ENCODE results near the gene ACTR1A.

ACTR1A gene

GRCh38 chr10:102492983-102493382, 9.5 kb downstream of the ACTR1A start:
- TF ChIP-seq MYC (IDR thresholded peaks at IDR 0.05; ENCODE audit: low read depth, low read length) (no peak), MAX (IDR thresholded peaks at IDR 0.05; ENCODE audit: low read depth, low read length) (no peak), CTCF (IDR thresholded peaks at IDR 0.05; ENCODE audit: low read depth, low read length) (no peak), POLR2A (IDR thresholded peaks at IDR 0.05; ENCODE audit: extremely low read depth, insufficient read length) (no peak)
- no peak overlapping the region for H3K4me3 ChIP-seq (ENCODE audit: low read depth, low read length)
- no peak for DNase-seq (ENCODE audit: low read depth)

- H3K4me3 ChIP-seq (ENCODE audit: low read depth, low read length): no peak overlapping the region
- TF ChIP-seq POLR2A (IDR thresholded peaks at IDR 0.05; ENCODE audit: extremely low read depth, insufficient read length) (no peak), MYC (IDR thresholded peaks at IDR 0.05; ENCODE audit: low read depth, low read length) (no peak), MAX (IDR thresholded peaks at IDR 0.05; ENCODE audit: low read depth, low read length) (no peak), CTCF (IDR thresholded peaks at IDR 0.05; ENCODE audit: low read depth, low read length) (no peak)
- no peak for DNase-seq (ENCODE audit: low read depth)
Measured at GRCh38 chr10:102492344-102492939, 10.1 kb downstream of the ACTR1A start.

- DNase-seq (ENCODE audit: low read depth): no peak
- H3K4me3 ChIP-seq (ENCODE audit: low read depth, low read length): no peak overlapping the region
- TF ChIP-seq POLR2A (IDR thresholded peaks at IDR 0.05; ENCODE audit: extremely low read depth, insufficient read length) (no peak), MYC (IDR thresholded peaks at IDR 0.05; ENCODE audit: low read depth, low read length) (no peak), MAX (IDR thresholded peaks at IDR 0.05; ENCODE audit: low read depth, low read length) (no peak), CTCF (IDR thresholded peaks at IDR 0.05; ENCODE audit: low read depth, low read length) (no peak)
Measured at GRCh38 chr10:102491136-102491535, 11.4 kb downstream of the ACTR1A start.

GRCh38 chr10:102485093-102485784, 17.3 kb downstream of the ACTR1A start:
- TF ChIP-seq POLR2A (IDR thresholded peaks at IDR 0.05; ENCODE audit: extremely low read depth, insufficient read length): no peak
- no peak for TF ChIP-seq MAX (IDR thresholded peaks at IDR 0.05; ENCODE audit: low read depth, low read length)
- no peak for TF ChIP-seq CTCF (IDR thresholded peaks at IDR 0.05; ENCODE audit: low read depth, low read length)

GRCh38 chr10:102484021-102484420, 18.5 kb downstream of the ACTR1A start:
- no peak overlapping the region for H3K4me3 ChIP-seq (ENCODE audit: low read depth, low read length)
- TF ChIP-seq MAX (IDR thresholded peaks at IDR 0.05; ENCODE audit: low read depth, low read length) (no peak), POLR2A (IDR thresholded peaks at IDR 0.05; ENCODE audit: extremely low read depth, insufficient read length) (no peak), MYC (IDR thresholded peaks at IDR 0.05; ENCODE audit: low read depth, low read length) (no peak), CTCF (IDR thresholded peaks at IDR 0.05; ENCODE audit: low read depth, low read length) (no peak)
- no peak for DNase-seq (ENCODE audit: low read depth)

More at GRCh38 chr10:102485093-102485784, 17.3 kb downstream of the ACTR1A start:
- H3K4me3 ChIP-seq (ENCODE audit: low read depth, low read length): no peak overlapping the region
- no peak for DNase-seq (ENCODE audit: low read depth)

Data from NB4 (cell line).